Natural killer cell (primary cell): Measurements from ENCODE around the gene NMNAT2. TPM values are rescaled to one million over a fixed set of nuclear protein-coding genes. Genes with fewer than 3 reads are reported as not detected.
A peak's percentile ranks its signal among the peaks of the same experiment; 100 is the strongest.

ENCODE experiments used
- ATAC-seq, 3 donors: fragments of 150-1000 bp in 2 of 3; fragments of 200-7000 bp in 1 of 3; cut with Tn5 transposase; 1 replicate in 1 of 3; 2 replicates in 2 of 3; pipeline ENCODE4 v1.10.0; 2021; ENCODE audit warnings: mild to moderate bottlenecking in 2 of 3, moderate library complexity in 2 of 3
- DNase-seq, 2 donors: peaks; one replicate each; pipeline versions ENCODE4 v3.0.0 to v3.0.0-alpha.2; 2013 to 2021; ENCODE audit warnings: mixed read lengths in 1 of 2
- H3K27ac ChIP-seq: one replicate; pipeline ENCODE4 v1.5.1; 2013; ENCODE audit warnings: mild to moderate bottlenecking, low read length
- H3K27me3 ChIP-seq: one replicate; pipeline ENCODE4 v1.6.1; 2013; ENCODE audit warnings: low read length; ENCODE audit not compliant: control insufficient read depth, insufficient read depth
- H3K36me3 ChIP-seq: one replicate; pipeline ENCODE4 v1.6.1; 2013; ENCODE audit warnings: low read length; ENCODE audit not compliant: control insufficient read depth, insufficient read depth
- H3K4me1 ChIP-seq: one replicate; pipeline ENCODE4 v1.6.1; 2013; ENCODE audit warnings: low read length; ENCODE audit not compliant: control insufficient read depth, insufficient read depth
- H3K4me3 ChIP-seq: one replicate; pipeline ENCODE4 v1.5.1; 2013; ENCODE audit warnings: low read length
- H3K9me3 ChIP-seq: one replicate; pipeline ENCODE4 v1.6.1; 2013; ENCODE audit warnings: low read length; ENCODE audit not compliant: control insufficient read depth, insufficient read depth
- H3K27ac Mint-ChIP-seq, 2 donors: one replicate each; pipeline ENCODE4 v1.8.0; 2022; ENCODE audit warnings: mild to moderate bottlenecking in 2 of 2, mixed read lengths in 2 of 2, moderate library complexity in 1 of 2
- H3K27me3 Mint-ChIP-seq, 2 donors: one replicate each; pipeline ENCODE4 v1.8.0; 2022; ENCODE audit warnings: low read depth in 2 of 2, mixed read lengths in 2 of 2
- H3K36me3 Mint-ChIP-seq: one replicate; pipeline ENCODE4 v1.8.0; 2022; ENCODE audit warnings: mixed read lengths
- H3K4me1 Mint-ChIP-seq, 2 donors: one replicate each; pipeline ENCODE4 v1.8.0; 2022; ENCODE audit warnings: mixed read lengths in 2 of 2
- H3K4me3 Mint-ChIP-seq: one replicate; pipeline ENCODE4 v1.8.0; 2022; ENCODE audit warnings: mild to moderate bottlenecking, moderate library complexity, mixed read lengths
- H3K9me3 Mint-ChIP-seq, 2 donors: one replicate each; pipeline ENCODE4 v1.8.0; 2022; ENCODE audit warnings: mixed read lengths in 2 of 2
- CTCF ChIP-seq: fragments of 200-600 bp; IDR thresholded peaks from one replicate; pipeline ENCODE4 v1.8.0; 2022; ENCODE audit warnings: antibody characterized with exemption
- WGBS: methylation state at CpG from one replicate; pipeline ENCODE4 v1.1.7; 2013; ENCODE audit warnings: missing lambda C conversion rate; ENCODE audit not compliant: insufficient coverage; 5-methylcytosine and 5-hydroxymethylcytosine counted together
- intact Hi-C: fragments of 100-400 bp; cut with micrococcal nuclease; formaldehyde crosslinking; loops from one replicate; pipeline ENCODE4 v1.14.2; 2022
- total RNA-seq, 4 donors: library from RNA; stranded (reverse); fragments of 120-200 nt in 1 of 4; gene quantifications; one replicate each; pipeline versions ENCODE4 v1.2.3 to v1.2.4, GENCODE V29; 2013 to 2022

NMNAT2 gene
- total RNA-seq, 3 donors from 2014 or later (not counting 1 experiment from before 2014, with no cell fraction given): not detected

- Mint-ChIP-seq H3K36me3 (no peaks in the 10 kb centered on the region), H3K27ac (no peak overlapping the region), H3K4me1 (no peaks in the 10 kb centered on the region), H3K9me3 (no peaks in the 10 kb centered on the region), H3K27me3 (peaks cover 9 to 15% of the 10 kb centered on the region in 2 donors), H3K4me3 (no peak overlapping the region)
- Histone ChIP-seq H3K27ac (no peak overlapping the region), H3K36me3 (no peaks in the 10 kb centered on the region), H3K4me3 (no peak overlapping the region), H3K27me3 (peaks cover 2% of the 10 kb centered on the region), H3K4me1 (no peaks in the 10 kb centered on the region), H3K9me3 (no peaks in the 10 kb centered on the region)
- WGBS: 89% methylated on average over 2 of the region's 3 CpGs
- intact Hi-C loops: no loop called here
- no peak for TF ChIP-seq CTCF
- DNase-seq (no peak), ATAC-seq (no peak)
Observed at GRCh38 chr1:183245357-183245756, 172.8 kb downstream of the NMNAT2 start.

GRCh38 chr1:183244466-183244865, 173.7 kb downstream of the NMNAT2 start:
- H3K27me3 ChIP-seq: peaks cover 2% of the 10 kb centered on the region
- H3K4me3 ChIP-seq: no peak overlapping the region
- H3K9me3 ChIP-seq: no peaks in the 10 kb centered on the region
- no peak overlapping the region for H3K27ac ChIP-seq
- no peaks in the 10 kb centered on the region for H3K36me3 Mint-ChIP-seq
- intact Hi-C loops: no loop called here
- TF ChIP-seq CTCF: no peak
- H3K27me3 Mint-ChIP-seq: peaks cover 2 to 16% of the 10 kb centered on the region in 2 donors
- H3K4me1 Mint-ChIP-seq: no peaks in the 10 kb centered on the region
- no peaks in the 10 kb centered on the region for H3K9me3 Mint-ChIP-seq
- no peak overlapping the region for H3K4me3 Mint-ChIP-seq
- H3K4me1 ChIP-seq: no peaks in the 10 kb centered on the region
- H3K36me3 ChIP-seq: no peaks in the 10 kb centered on the region
- no peak for DNase-seq
- ATAC-seq: no peak
- 80% methylated on average over 1 of the region's 1 CpG for WGBS
- H3K27ac Mint-ChIP-seq: no peak overlapping the region

GRCh38 chr1:183243161-183244050, 174.8 kb downstream of the NMNAT2 start:
- Mint-ChIP-seq H3K36me3 (no peaks in the 10 kb centered on the region), H3K4me1 (no peaks in the 10 kb centered on the region), H3K9me3 (no peaks in the 10 kb centered on the region), H3K27ac (no peak overlapping the region), H3K4me3 (no peak overlapping the region), H3K27me3 (peaks cover 3 to 16% of the 10 kb centered on the region in 2 donors)
- DNase-seq: no peak
- no peaks in the 10 kb centered on the region for H3K36me3 ChIP-seq
- H3K27me3 ChIP-seq: no peaks in the 10 kb centered on the region
- 93% methylated on average over 5 of the region's 5 CpGs for WGBS
- no peak overlapping the region for H3K4me3 ChIP-seq
- peak in 1 of 3 donors; percentile 57 for ATAC-seq
- H3K4me1 ChIP-seq: no peaks in the 10 kb centered on the region
- H3K27ac ChIP-seq: no peak overlapping the region
- intact Hi-C loops: no loop called here
- no peak for TF ChIP-seq CTCF
- no peaks in the 10 kb centered on the region for H3K9me3 ChIP-seq
